Measurements from ENCODE around the gene CERCAM. TPM values are rescaled to one million over a fixed set of nuclear protein-coding genes. Genes with fewer than 3 reads are reported as not detected.

Gene CERCAM
- total and polyA plus RNA-seq, 2 of the 13 experiments (the other 11 are each of a cell fraction or from before 2014, with no cell fraction given), result 9.0 to 17.1 TPM

GRCh38 chr9:128405077-128405779 lies 15.4 kb upstream of the CERCAM start (continued):
- TF ChIP-seq, protein P1, sequence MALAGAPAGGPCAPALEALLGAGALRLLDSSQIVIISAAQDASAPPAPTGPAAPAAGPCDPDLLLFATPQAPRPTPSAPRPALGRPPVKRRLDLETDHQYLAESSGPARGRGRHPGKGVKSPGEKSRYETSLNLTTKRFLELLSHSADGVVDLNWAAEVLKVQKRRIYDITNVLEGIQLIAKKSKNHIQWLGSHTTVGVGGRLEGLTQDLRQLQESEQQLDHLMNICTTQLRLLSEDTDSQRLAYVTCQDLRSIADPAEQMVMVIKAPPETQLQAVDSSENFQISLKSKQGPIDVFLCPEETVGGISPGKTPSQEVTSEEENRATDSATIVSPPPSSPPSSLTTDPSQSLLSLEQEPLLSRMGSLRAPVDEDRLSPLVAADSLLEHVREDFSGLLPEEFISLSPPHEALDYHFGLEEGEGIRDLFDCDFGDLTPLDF (CRISPR knock-in tag; IDR thresholded peaks at IDR 0.05), result no peak
- TF ChIP-seq, protein P2, sequence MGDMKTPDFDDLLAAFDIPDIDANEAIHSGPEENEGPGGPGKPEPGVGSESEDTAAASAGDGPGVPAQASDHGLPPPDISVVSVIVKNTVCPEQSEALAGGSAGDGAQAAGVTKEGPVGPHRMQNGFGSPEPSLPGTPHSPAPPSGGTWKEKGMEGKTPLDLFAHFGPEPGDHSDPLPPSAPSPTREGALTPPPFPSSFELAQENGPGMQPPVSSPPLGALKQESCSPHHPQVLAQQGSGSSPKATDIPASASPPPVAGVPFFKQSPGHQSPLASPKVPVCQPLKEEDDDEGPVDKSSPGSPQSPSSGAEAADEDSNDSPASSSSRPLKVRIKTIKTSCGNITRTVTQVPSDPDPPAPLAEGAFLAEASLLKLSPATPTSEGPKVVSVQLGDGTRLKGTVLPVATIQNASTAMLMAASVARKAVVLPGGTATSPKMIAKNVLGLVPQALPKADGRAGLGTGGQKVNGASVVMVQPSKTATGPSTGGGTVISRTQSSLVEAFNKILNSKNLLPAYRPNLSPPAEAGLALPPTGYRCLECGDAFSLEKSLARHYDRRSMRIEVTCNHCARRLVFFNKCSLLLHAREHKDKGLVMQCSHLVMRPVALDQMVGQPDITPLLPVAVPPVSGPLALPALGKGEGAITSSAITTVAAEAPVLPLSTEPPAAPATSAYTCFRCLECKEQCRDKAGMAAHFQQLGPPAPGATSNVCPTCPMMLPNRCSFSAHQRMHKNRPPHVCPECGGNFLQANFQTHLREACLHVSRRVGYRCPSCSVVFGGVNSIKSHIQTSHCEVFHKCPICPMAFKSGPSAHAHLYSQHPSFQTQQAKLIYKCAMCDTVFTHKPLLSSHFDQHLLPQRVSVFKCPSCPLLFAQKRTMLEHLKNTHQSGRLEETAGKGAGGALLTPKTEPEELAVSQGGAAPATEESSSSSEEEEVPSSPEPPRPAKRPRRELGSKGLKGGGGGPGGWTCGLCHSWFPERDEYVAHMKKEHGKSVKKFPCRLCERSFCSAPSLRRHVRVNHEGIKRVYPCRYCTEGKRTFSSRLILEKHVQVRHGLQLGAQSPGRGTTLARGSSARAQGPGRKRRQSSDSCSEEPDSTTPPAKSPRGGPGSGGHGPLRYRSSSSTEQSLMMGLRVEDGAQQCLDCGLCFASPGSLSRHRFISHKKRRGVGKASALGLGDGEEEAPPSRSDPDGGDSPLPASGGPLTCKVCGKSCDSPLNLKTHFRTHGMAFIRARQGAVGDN (CRISPR knock-in tag; IDR thresholded peaks at IDR 0.05), result peak; percentile 69
- TF ChIP-seq, protein P3, sequence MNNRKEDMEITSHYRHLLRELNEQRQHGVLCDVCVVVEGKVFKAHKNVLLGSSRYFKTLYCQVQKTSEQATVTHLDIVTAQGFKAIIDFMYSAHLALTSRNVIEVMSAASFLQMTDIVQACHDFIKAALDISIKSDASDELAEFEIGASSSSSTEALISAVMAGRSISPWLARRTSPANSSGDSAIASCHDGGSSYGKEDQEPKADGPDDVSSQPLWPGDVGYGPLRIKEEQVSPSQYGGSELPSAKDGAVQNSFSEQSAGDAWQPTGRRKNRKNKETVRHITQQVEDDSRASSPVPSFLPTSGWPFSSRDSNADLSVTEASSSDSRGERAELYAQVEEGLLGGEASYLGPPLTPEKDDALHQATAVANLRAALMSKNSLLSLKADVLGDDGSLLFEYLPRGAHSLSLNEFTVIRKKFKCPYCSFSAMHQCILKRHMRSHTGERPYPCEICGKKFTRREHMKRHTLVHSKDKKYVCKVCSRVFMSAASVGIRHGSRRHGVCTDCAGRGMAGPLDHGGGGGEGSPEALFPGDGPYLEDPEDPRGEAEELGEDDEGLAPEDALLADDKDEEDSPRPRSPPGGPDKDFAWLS (CRISPR knock-in tag; IDR thresholded peaks at IDR 0.05; ENCODE audit: borderline replicate concordance), result 0 out of 2 replicates have a peak, but pooled peaks have one; percentile 68
- TF ChIP-seq MIXL1 (CRISPR knock-in tag; IDR thresholded peaks at IDR 0.05) (no peak), CSRNP1 (CRISPR knock-in tag; IDR thresholded peaks at IDR 0.05) (no peak), ZFY (CRISPR knock-in tag; IDR thresholded peaks at IDR 0.05) (peak; percentile 32; the same call in 1 of the 2 replicates), BORCS8-MEF2B (CRISPR knock-in tag; IDR thresholded peaks at IDR 0.05) (peak; percentile 65), ZSCAN25 (CRISPR knock-in tag; IDR thresholded peaks at IDR 0.05) (0 out of 2 replicates have a peak, but pooled peaks have one; percentile 37), SSRP1 (CRISPR knock-in tag; IDR thresholded peaks at IDR 0.05) (no peak), ZNF746 (CRISPR knock-in tag; IDR thresholded peaks at IDR 0.05) (0 out of 2 replicates have a peak, but pooled peaks have one; percentile 25), HDAC6 (IDR thresholded peaks at IDR 0.05; ENCODE audit: low read depth, low read length) (no peak), TARDBP (CRISPR knock-in tag; IDR thresholded peaks at IDR 0.05) (no peak), NFE2 (CRISPR knock-in tag; IDR thresholded peaks at IDR 0.05) (no peak), MTF1 (CRISPR knock-in tag; IDR thresholded peaks at IDR 0.05) (no peak), TERF1 (CRISPR knock-in tag; IDR thresholded peaks at IDR 0.05) (no peak), ZNF790 (CRISPR knock-in tag; IDR thresholded peaks at IDR 0.05; ENCODE audit: borderline replicate concordance) (no peak), NFE2L1 (CRISPR knock-in tag; IDR thresholded peaks at IDR 0.05; ENCODE audit: borderline replicate concordance) (no peak)
- TF ChIP-seq, protein P4, sequence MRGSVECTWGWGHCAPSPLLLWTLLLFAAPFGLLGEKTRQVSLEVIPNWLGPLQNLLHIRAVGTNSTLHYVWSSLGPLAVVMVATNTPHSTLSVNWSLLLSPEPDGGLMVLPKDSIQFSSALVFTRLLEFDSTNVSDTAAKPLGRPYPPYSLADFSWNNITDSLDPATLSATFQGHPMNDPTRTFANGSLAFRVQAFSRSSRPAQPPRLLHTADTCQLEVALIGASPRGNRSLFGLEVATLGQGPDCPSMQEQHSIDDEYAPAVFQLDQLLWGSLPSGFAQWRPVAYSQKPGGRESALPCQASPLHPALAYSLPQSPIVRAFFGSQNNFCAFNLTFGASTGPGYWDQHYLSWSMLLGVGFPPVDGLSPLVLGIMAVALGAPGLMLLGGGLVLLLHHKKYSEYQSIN (CRISPR knock-in tag; IDR thresholded peaks at IDR 0.05; ENCODE audit: borderline replicate concordance), result no peak

Measured in HepG2 (cell line).